Adrenal gland (tissue), 12 donors: ENCODE results near the gene HSD17B2. TPM values are rescaled to one million over a fixed set of nuclear protein-coding genes. Genes with fewer than 3 reads are reported as not detected.

Experiments
- DNase-seq, 7 donors: peaks; one replicate each; pipeline ENCODE4 v3.0.0-alpha.2; 2019 to 2020
- H3K27ac ChIP-seq, 5 donors: fragments of 200-600 bp; sonication (generic) in 4 of 5; 1 replicate in 3 of 5; 2 replicates in 2 of 5; pipeline versions ENCODE4 v1.5.1 to v1.8.0; 2016 to 2020; ENCODE audit warnings: mild to moderate bottlenecking in 1 of 5
- H3K27me3 ChIP-seq: fragments of 200-600 bp; 2 replicates; pipeline ENCODE4 v1.8.0; 2021
- H3K36me3 ChIP-seq, 2 donors: fragments of 200-600 bp; replicated peaks in 1 of 2; 1 replicate in 1 of 2; 2 replicates in 1 of 2; pipeline versions ENCODE4 v1.5.1 to v1.8.0; 2018 to 2022
- H3K4me1 ChIP-seq, 2 donors: fragments of 200-600 bp; replicated peaks in 1 of 2; 1 replicate in 1 of 2; 2 replicates in 1 of 2; pipeline versions ENCODE4 v1.5.1 to v1.8.0; 2018 to 2021
- H3K4me3 ChIP-seq, 4 donors: fragments of 200-600 bp; sonication (generic) in 3 of 4; one replicate each; pipeline ENCODE4 v1.5.1; 2016 to 2018
- H3K9me3 ChIP-seq, 3 donors: fragments of 200-600 bp; sonication (generic) in 1 of 3; replicated peaks in 1 of 3; 1 replicate in 2 of 3; 2 replicates in 1 of 3; pipeline versions ENCODE4 v1.5.1 to v1.8.0; 2016 to 2021
- POLR2A ChIP-seq, 2 donors: fragments of 450-650 bp; IDR thresholded peaks; one replicate each; pipeline ENCODE4 v1.6.1; 2017; ENCODE audit warnings: antibody characterized with exemption in 2 of 2, mild to moderate bottlenecking in 2 of 2, moderate library complexity in 1 of 2
- WGBS, 4 donors: extraction: QIAGEN DNeasy Blood & Tissue Kit in 2 of 4; methylation state at CpG; one replicate each; pipeline versions ENCODE4 v1.1.5 to v1.1.7; 2013 to 2017; 5-methylcytosine and 5-hydroxymethylcytosine counted together
- intact Hi-C, 2 donors: fragments of 100-400 bp; cut with DNase I; formaldehyde crosslinking; loops; one replicate each; pipeline versions ENCODE4 v1.14.1 to v1.15.0; 2022 to 2023
- polyA plus RNA-seq, 3 donors: library from polyadenylated mRNA; stranded (reverse); fragments of 200-250 nt in 2 of 3; fragments of 350-450 nt in 1 of 3; fragmentation: Illumina TruSeq in 1 of 3; extraction: RNeasy Lipid Tissue Mini Kit (QIAGEN cat#74804) in 1 of 3; gene quantifications; one replicate each; pipeline ENCODE4 v1.2.3, GENCODE V29; 2013 to 2014
- total RNA-seq, 9 donors: library from RNA; depleted of rRNA in 4 of 9; stranded (reverse); fragments of >200 nt in 4 of 9; fragments of 120-200 nt in 1 of 9; fragmentation: NEBNext Ultra II Directional in 1 of 9; extraction: Animal tissue kit (Norgen Biotek cat#: 25700) in 1 of 9; gene quantifications; one replicate each; pipeline versions ENCODE4 v1.1.0 to v1.2.4, GENCODE V29; 2013 to 2023
- TF ChIP-seq, protein P1 (sequence below), 6 experiments: fragments of 450-650 bp in 4 of 6; fragments of 200-600 bp in 2 of 6; sonication (generic) in 1 of 6; IDR thresholded peaks; 1 replicate in 5 of 6; 2 replicates in 1 of 6; pipeline versions ENCODE4 v1.5.1 to v1.8.0; 2016 to 2021; ENCODE audit warnings: antibody characterized with exemption in 6 of 6, mild to moderate bottlenecking in 2 of 6, moderate library complexity in 1 of 6
- donor health status: healthy with polysubstance abuse.
- donor health status: Bipolar disorder and iron deficiency.
- donor health status: DM: yes; HTN: yes; CAD: no.
- donor health status: DM: no; HTN: no; CAD: no.
- donor health status: DM: no; HTN: no; CAD: no.
- donor health status: DM: yes; HTN: yes; CAD: no.

HSD17B2 gene
- total and polyA plus RNA-seq, 12 donors: 0.10 to 0.16 TPM; not detected in 10

DNA sequence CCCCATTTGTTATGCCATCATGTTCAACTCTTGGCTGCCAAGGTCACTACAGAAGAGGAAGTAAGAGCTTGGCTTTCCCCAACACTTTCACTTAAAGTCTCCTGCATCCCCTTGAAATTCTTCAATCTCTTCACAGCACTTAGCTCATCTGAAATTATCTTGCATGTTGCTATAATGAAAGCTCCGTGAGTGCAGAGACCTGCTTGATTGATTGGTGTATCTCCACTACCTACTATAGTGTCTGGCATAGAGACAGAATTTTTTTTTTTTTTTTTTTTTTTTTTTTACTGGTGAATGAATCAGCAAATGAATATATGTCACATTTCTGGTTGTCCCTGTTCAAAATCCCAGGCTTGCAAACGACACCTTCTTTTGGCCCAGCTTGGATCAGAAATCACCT, 21.9 kb upstream of the HSD17B2 start:
- DNase-seq: no peak
- no peak overlapping the region for H3K4me3 ChIP-seq
- H3K9me3 ChIP-seq: no peaks in the 10 kb centered on the region
- H3K4me1 ChIP-seq: no peaks in the 10 kb centered on the region
- 56 to 72% (median 62%) methylated on average over 2 of the region's 2 CpGs for WGBS, 4 donors
- H3K36me3 ChIP-seq: no peaks in the 10 kb centered on the region
- H3K27me3 ChIP-seq: peaks cover 23% of the 10 kb centered on the region
- TF ChIP-seq POLR2A (IDR thresholded peaks at IDR 0.05): no peak
- TF ChIP-seq, protein P1, sequence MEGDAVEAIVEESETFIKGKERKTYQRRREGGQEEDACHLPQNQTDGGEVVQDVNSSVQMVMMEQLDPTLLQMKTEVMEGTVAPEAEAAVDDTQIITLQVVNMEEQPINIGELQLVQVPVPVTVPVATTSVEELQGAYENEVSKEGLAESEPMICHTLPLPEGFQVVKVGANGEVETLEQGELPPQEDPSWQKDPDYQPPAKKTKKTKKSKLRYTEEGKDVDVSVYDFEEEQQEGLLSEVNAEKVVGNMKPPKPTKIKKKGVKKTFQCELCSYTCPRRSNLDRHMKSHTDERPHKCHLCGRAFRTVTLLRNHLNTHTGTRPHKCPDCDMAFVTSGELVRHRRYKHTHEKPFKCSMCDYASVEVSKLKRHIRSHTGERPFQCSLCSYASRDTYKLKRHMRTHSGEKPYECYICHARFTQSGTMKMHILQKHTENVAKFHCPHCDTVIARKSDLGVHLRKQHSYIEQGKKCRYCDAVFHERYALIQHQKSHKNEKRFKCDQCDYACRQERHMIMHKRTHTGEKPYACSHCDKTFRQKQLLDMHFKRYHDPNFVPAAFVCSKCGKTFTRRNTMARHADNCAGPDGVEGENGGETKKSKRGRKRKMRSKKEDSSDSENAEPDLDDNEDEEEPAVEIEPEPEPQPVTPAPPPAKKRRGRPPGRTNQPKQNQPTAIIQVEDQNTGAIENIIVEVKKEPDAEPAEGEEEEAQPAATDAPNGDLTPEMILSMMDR (IDR thresholded peaks at IDR 0.05): no peak
- H3K27ac ChIP-seq: no peak overlapping the region
- intact Hi-C loops: no loop called here

DNA sequence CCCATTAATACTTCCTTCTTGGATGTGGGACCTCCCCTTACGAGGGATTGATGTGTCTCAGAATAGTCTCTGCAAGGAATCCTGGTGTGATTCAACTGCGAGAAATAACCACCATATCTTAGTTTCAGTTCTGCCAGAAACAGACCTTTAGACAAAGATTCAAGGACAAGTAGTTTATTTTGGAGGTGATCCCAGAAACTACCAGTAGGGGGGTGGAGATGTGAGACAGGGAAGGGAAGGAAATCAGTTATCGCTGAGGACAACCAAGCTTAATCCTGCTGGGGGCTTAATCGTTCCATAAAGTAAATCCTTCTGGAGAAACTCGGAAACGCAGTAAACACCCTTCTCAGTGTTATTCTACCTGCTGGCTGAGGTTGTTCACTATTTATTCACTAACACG, 18.8 kb upstream of the HSD17B2 start:
- no peaks in the 10 kb centered on the region for H3K9me3 ChIP-seq
- DNase-seq: peak in 1 of 7 donors; percentile 7
- no peaks in the 10 kb centered on the region for H3K4me1 ChIP-seq
- intact Hi-C loops: no loop called here
- H3K36me3 ChIP-seq: no peaks in the 10 kb centered on the region
- TF ChIP-seq POLR2A (IDR thresholded peaks at IDR 0.05): no peak
- TF ChIP-seq, protein P1 (IDR thresholded peaks at IDR 0.05): peak in 4 of 6 experiments; percentile 23 to 36 (median 29)
- H3K27ac ChIP-seq: no peak overlapping the region
- peaks cover 12% of the 10 kb centered on the region for H3K27me3 ChIP-seq
- WGBS, 4 donors: 15 to 35% (median 20%) methylated on average over 7 of the region's 7 CpGs
- no peak overlapping the region for H3K4me3 ChIP-seq

DNA sequence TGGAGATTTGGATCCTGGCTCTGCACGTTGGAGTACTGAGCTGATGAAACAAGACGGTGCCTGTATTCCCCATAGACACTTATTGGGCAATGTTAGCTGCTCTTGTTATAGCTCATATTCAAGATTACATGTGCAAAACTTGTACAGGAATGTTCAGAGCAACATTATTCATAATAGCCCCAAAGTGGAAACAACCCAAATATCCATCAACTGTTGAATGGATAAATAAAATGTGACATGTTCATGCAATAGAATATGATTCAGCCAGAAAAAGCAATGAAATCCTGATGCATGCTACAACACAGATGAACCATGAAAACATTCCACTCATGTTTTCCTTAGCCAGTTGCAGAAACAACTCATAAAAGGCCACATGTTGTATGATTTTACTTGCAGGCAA, 18.1 kb upstream of the HSD17B2 start:
- TF ChIP-seq, protein P1 (IDR thresholded peaks at IDR 0.05): no peak
- no peak for TF ChIP-seq POLR2A (IDR thresholded peaks at IDR 0.05)
- H3K27ac ChIP-seq: no peak overlapping the region
- WGBS, 4 donors: 66 to 79% (median 74%) methylated on average over 2 of the region's 2 CpGs
- H3K27me3 ChIP-seq: peaks cover 5% of the 10 kb centered on the region
- DNase-seq: no peak
- intact Hi-C loops: no loop called here
- H3K9me3 ChIP-seq: no peaks in the 10 kb centered on the region
- H3K36me3 ChIP-seq: no peaks in the 10 kb centered on the region
- no peak overlapping the region for H3K4me3 ChIP-seq
- H3K4me1 ChIP-seq: no peaks in the 10 kb centered on the region

DNA sequence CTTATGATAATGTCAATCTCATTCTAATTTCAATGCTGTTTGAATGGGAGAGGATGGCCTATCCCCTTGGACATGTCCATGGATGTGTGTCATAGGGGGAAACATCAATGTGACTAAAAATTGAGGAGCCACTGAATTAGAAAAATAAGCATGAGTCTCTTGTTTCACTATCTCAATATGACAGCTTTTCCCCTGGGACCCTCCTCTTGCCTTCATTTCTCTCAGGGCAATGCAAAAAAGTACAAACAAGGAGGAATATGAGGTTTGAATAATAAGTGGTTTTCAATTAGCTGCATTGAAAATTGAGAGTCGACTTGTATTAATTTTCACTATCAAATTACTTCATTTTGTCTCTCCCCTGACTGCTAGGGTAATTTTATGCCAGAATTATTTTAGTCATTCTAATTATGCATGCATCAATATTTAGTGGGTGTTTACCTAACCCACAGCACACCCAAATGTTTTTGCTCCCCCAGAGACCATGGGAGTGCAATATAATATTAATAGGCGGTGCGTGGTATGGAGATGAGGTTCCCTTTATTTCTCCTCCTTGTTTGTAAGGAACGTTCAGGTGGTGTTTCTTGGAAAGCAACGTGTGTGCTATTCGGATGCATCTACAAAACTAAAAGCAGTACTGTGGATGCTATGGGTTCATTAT, 17.0 kb upstream of the HSD17B2 start:
- no peaks in the 10 kb centered on the region for H3K4me1 ChIP-seq
- H3K36me3 ChIP-seq: no peaks in the 10 kb centered on the region
- no peak overlapping the region for H3K27ac ChIP-seq
- WGBS, 4 donors: 71 to 80% (median 75%) methylated on average over 6 of the region's 6 CpGs
- no peak for DNase-seq
- no peak overlapping the region for H3K4me3 ChIP-seq
- intact Hi-C loops: no loop called here
- no peaks in the 10 kb centered on the region for H3K27me3 ChIP-seq
- TF ChIP-seq, protein P1 (IDR thresholded peaks at IDR 0.05): no peak
- no peak for TF ChIP-seq POLR2A (IDR thresholded peaks at IDR 0.05)
- no peaks in the 10 kb centered on the region for H3K9me3 ChIP-seq
